H9 (cell line): ENCODE measurements around the gene SNX27. TPM values are rescaled to one million over a fixed set of nuclear protein-coding genes. Genes with fewer than 3 reads are reported as not detected.
A peak's percentile ranks its signal among the peaks of the same experiment; 100 is the strongest.
"Not testable (repeated sequence)": the region's sequence is repeated elsewhere in the genome, so short reads cannot be mapped to it uniquely, and the experiment has no call there.

Experiments
- DNase-seq: peaks from one replicate; pipeline ENCODE4 v3.0.0-alpha.2; 2017
- H2AFZ ChIP-seq: one replicate; pipeline ENCODE4 v1.6.1; 2013; ENCODE audit warnings: mild to moderate bottlenecking, low read length, control low read depth, moderate library complexity
- H2AK5ac ChIP-seq: 2 replicates; pipeline ENCODE4 v1.6.1; 2013; ENCODE audit warnings: low read length, control low read depth, mixed read lengths; ENCODE audit not compliant: insufficient read length
- H2BK120ac ChIP-seq: one replicate; pipeline ENCODE4 v1.6.1; 2013; ENCODE audit warnings: low read depth, mild to moderate bottlenecking, low read length, control low read depth, inconsistent platforms; ENCODE audit not compliant: poor library complexity, severe bottlenecking
- H2BK12ac ChIP-seq: 2 replicates; pipeline ENCODE4 v1.6.1; 2013; ENCODE audit warnings: low read length, control low read depth, mixed read lengths, low read depth; ENCODE audit not compliant: insufficient read length
- H2BK15ac ChIP-seq: 2 replicates; pipeline ENCODE4 v1.6.1; 2013; ENCODE audit warnings: low read depth, low read length, control low read depth
- H2BK20ac ChIP-seq: one replicate; pipeline ENCODE4 v1.6.1; 2013; ENCODE audit warnings: low read depth, mild to moderate bottlenecking, low read length, control low read depth, inconsistent platforms; ENCODE audit not compliant: poor library complexity, severe bottlenecking
- H2BK5ac ChIP-seq: 2 replicates; pipeline ENCODE4 v1.6.1; 2013; ENCODE audit warnings: low read length, control low read depth, mixed read lengths; ENCODE audit not compliant: insufficient read length
- H3K14ac ChIP-seq: 2 replicates; pipeline ENCODE4 v1.6.1; 2013; ENCODE audit warnings: low read length, control low read depth; ENCODE audit not compliant: insufficient read depth
- H3K18ac ChIP-seq: 2 replicates; pipeline ENCODE4 v1.6.1; 2013; ENCODE audit warnings: low read depth, mild to moderate bottlenecking, mixed read lengths, low read length, control low read depth; ENCODE audit not compliant: insufficient read length
- H3K23ac ChIP-seq: 2 replicates; pipeline ENCODE4 v1.6.1; 2013; ENCODE audit warnings: low read length, control low read depth, mixed read lengths, low read depth; ENCODE audit not compliant: insufficient read length
- H3K23me2 ChIP-seq: 2 replicates; pipeline ENCODE4 v1.6.1; 2013; ENCODE audit warnings: low read depth, mild to moderate bottlenecking, mixed read lengths, low read length, control low read depth; ENCODE audit not compliant: insufficient read length, poor library complexity, severe bottlenecking
- H3K27ac ChIP-seq: 2 replicates; pipeline ENCODE4 v1.5.1; 2013; ENCODE audit warnings: low read length, control low read depth, mixed read lengths, low read depth; ENCODE audit not compliant: insufficient read length
- H3K27me3 ChIP-seq: 2 replicates; pipeline ENCODE4 v1.6.1; 2013; ENCODE audit warnings: low read length, control low read depth, inconsistent platforms; ENCODE audit not compliant: insufficient read depth
- H3K4ac ChIP-seq: 2 replicates; pipeline ENCODE4 v1.6.1; 2013; ENCODE audit warnings: low read depth, mild to moderate bottlenecking, control low read depth, inconsistent platforms, low read length, moderate library complexity
- H3K4me1 ChIP-seq: 2 replicates; pipeline ENCODE4 v1.6.1; 2013; ENCODE audit warnings: low read length, control low read depth, inconsistent platforms; ENCODE audit not compliant: insufficient read depth
- H3K4me2 ChIP-seq: 2 replicates; pipeline ENCODE4 v1.6.1; 2013; ENCODE audit warnings: low read length, control low read depth, mixed read lengths; ENCODE audit not compliant: insufficient read length, insufficient read depth
- H3K56ac ChIP-seq: 2 replicates; pipeline ENCODE4 v1.6.1; 2013; ENCODE audit warnings: low read depth, mild to moderate bottlenecking, mixed read lengths, low read length, control low read depth; ENCODE audit not compliant: insufficient read length
- H3K79me1 ChIP-seq: 2 replicates; pipeline ENCODE4 v1.6.1; 2013; ENCODE audit warnings: low read depth, mild to moderate bottlenecking, moderate library complexity, low read length, control low read depth, inconsistent platforms; ENCODE audit not compliant: insufficient read depth, poor library complexity, severe bottlenecking
- H3K79me2 ChIP-seq: 2 replicates; pipeline ENCODE4 v1.6.1; 2013; ENCODE audit warnings: low read length, control low read depth, inconsistent platforms; ENCODE audit not compliant: insufficient read depth
- H3K9ac ChIP-seq: 2 replicates; pipeline ENCODE4 v1.6.1; 2013; ENCODE audit warnings: low read length, control low read depth, mixed read lengths; ENCODE audit not compliant: insufficient read length; ENCODE audit errors: extremely low read depth
- H3K9me3 ChIP-seq: one replicate; pipeline ENCODE4 v1.6.1; 2013; ENCODE audit warnings: low read depth, low read length, inconsistent platforms; ENCODE audit not compliant: control insufficient read depth
- H3T11ph ChIP-seq: one replicate; pipeline ENCODE4 v1.6.1; 2013; ENCODE audit warnings: mild to moderate bottlenecking, low read length, control low read depth, inconsistent platforms
- H4K20me1 ChIP-seq: one replicate; pipeline ENCODE4 v1.6.1; 2013; ENCODE audit not compliant: control insufficient read depth, insufficient read length, insufficient read depth
- H4K5ac ChIP-seq: 2 replicates; pipeline ENCODE4 v1.6.1; 2013; ENCODE audit warnings: low read depth, mild to moderate bottlenecking, mixed read lengths, low read length, control low read depth; ENCODE audit not compliant: insufficient read length
- H4K8ac ChIP-seq: replicated peaks from 2 replicates; pipeline ENCODE4 v1.6.1; 2013; ENCODE audit warnings: low read length, control low read depth, mixed read lengths, low read depth; ENCODE audit not compliant: insufficient read length
- H4K91ac ChIP-seq: 2 replicates; pipeline ENCODE4 v1.6.1; 2013; ENCODE audit warnings: low read depth, mild to moderate bottlenecking, moderate library complexity, mixed read lengths, low read length, control low read depth; ENCODE audit not compliant: insufficient read length
- H3K27ac Mint-ChIP-seq, 3 experiments: 2 replicates in 2 of 3; 3 replicates in 1 of 3; pipeline ENCODE4 v1.8.0; 2020 to 2021; ENCODE audit warnings: mixed read lengths in 3 of 3, mild to moderate bottlenecking in 1 of 3, moderate library complexity in 1 of 3
- H3K27me3 Mint-ChIP-seq: 2 replicates; pipeline ENCODE4 v1.8.0; 2021; ENCODE audit warnings: low read depth, mild to moderate bottlenecking, moderate library complexity, mixed read lengths
- H3K36me3 Mint-ChIP-seq, 3 experiments: 2 replicates in 2 of 3; 3 replicates in 1 of 3; pipeline ENCODE4 v1.8.0; 2020 to 2021; ENCODE audit warnings: low read depth in 3 of 3, mixed read lengths in 3 of 3; ENCODE audit not compliant: insufficient read depth in 1 of 3
- H3K4me1 Mint-ChIP-seq, 2 experiments: 2 replicates each; pipeline ENCODE4 v1.8.0; 2020; ENCODE audit warnings: mixed read lengths in 2 of 2
- H3K4me3 Mint-ChIP-seq, 2 experiments: 2 replicates in 1 of 2; 3 replicates in 1 of 2; pipeline ENCODE4 v1.8.0; 2020 to 2021; ENCODE audit warnings: mild to moderate bottlenecking in 2 of 2, mixed read lengths in 2 of 2, moderate library complexity in 1 of 2
- H3K9me3 Mint-ChIP-seq, 2 experiments: 2 replicates in 1 of 2; 3 replicates in 1 of 2; pipeline ENCODE4 v1.8.0; 2020; ENCODE audit warnings: mild to moderate bottlenecking in 2 of 2, mixed read lengths in 2 of 2, moderate library complexity in 1 of 2
- CTCF ChIP-seq: fragments of 200-600 bp; sonication (generic); conservative IDR thresholded peaks from 3 replicates; pipeline ENCODE4 v1.8.0; 2021; ENCODE audit warnings: antibody characterized with exemption, mild to moderate bottlenecking
- WGBS: extraction: QIAGEN DNeasy Blood & Tissue Kit; methylation state at CpG from one replicate; pipeline ENCODE4 v1.1.7; 2013; ENCODE audit warnings: missing lambda C conversion rate, low lambda C conversion rate, mixed read lengths; ENCODE audit not compliant: insufficient read length; ENCODE audit errors: extremely low coverage; 5-methylcytosine and 5-hydroxymethylcytosine counted together
- total RNA-seq: library from RNA; stranded (reverse); gene quantifications from 2 replicates; pipeline ENCODE4 v1.2.1, GENCODE V29; 2021

Gene SNX27
- total RNA-seq, 1 experiment from 2014 or later = 48.9 TPM

- Histone ChIP-seq H3K27ac (no peak overlapping the region), H2BK15ac (no peak overlapping the region), H2AK5ac (no peak overlapping the region), H2BK12ac (no peak overlapping the region), H3T11ph (no peak overlapping the region), H3K27me3 (no peaks in the 10 kb centered on the region), H3K9me3 (no peaks in the 10 kb centered on the region), H3K4ac (no peak overlapping the region), H3K4me2 (no peak overlapping the region), H3K79me1 (peaks cover 3% of the 10 kb centered on the region), H4K5ac (no peak overlapping the region), H4K91ac (no peak overlapping the region), H3K18ac (no peak overlapping the region), H3K4me1 (no peaks in the 10 kb centered on the region; the same call in 1 of the 2 replicates), H2BK20ac (no peak overlapping the region), H2BK5ac (no peak overlapping the region), H2BK120ac (no peak overlapping the region), H3K23ac (no peak overlapping the region), H2AFZ (no peak overlapping the region), H4K20me1 (no peaks in the 10 kb centered on the region), H3K79me2 (peaks cover 11% of the 10 kb centered on the region; the same call in 1 of the 2 replicates), H3K9ac (no peak overlapping the region), H3K23me2 (peaks cover 3% of the 10 kb centered on the region), H3K14ac (no peak overlapping the region), H4K8ac (no peak overlapping the region), H3K56ac (no peak overlapping the region)
- H3K4me1 Mint-ChIP-seq = peaks cover 31 to 38% of the 10 kb centered on the region in 2 experiments
- H3K9me3 Mint-ChIP-seq = no peaks in the 10 kb centered on the region
- no peak for TF ChIP-seq CTCF
- H3K27ac Mint-ChIP-seq = 0 out of 7 replicates have a peak overlapping the region, but pooled peaks of 1 of the 3 experiments have one; percentile 57
- H3K36me3 Mint-ChIP-seq = peaks cover 2 to 5% (median 2%) of the 10 kb centered on the region in 3 experiments; a peak in 5 of 7 replicates
- H3K27me3 Mint-ChIP-seq = no peaks in the 10 kb centered on the region
- no peak overlapping the region for H3K4me3 Mint-ChIP-seq
- DNase-seq = no peak
These were observed 6.6 kb downstream of the SNX27 start for GRCh38 chr1:151618470-151618869.

- H4K5ac ChIP-seq, H3K18ac ChIP-seq, H3K9me3 Mint-ChIP-seq, H3K9me3 ChIP-seq, H2BK5ac ChIP-seq, DNase-seq, H3K23me2 ChIP-seq, H2BK120ac ChIP-seq, H3K27ac ChIP-seq, H2AK5ac ChIP-seq, H4K20me1 ChIP-seq, H3K4me2 ChIP-seq, H3K14ac ChIP-seq, H3K4me3 Mint-ChIP-seq, H3K79me2 ChIP-seq, H3K27me3 Mint-ChIP-seq, H2AFZ ChIP-seq, H3K4ac ChIP-seq, H4K8ac ChIP-seq, H3K27me3 ChIP-seq, H3T11ph ChIP-seq, H2BK12ac ChIP-seq, H3K9ac ChIP-seq, H3K4me1 ChIP-seq, H3K56ac ChIP-seq, H3K79me1 ChIP-seq, H3K36me3 Mint-ChIP-seq, H4K91ac ChIP-seq, H3K27ac Mint-ChIP-seq, H3K23ac ChIP-seq, H2BK15ac ChIP-seq: not testable (repeated sequence)
- no CpG with 5 or more reads among the region's 6 CpGs for WGBS
- peaks cover 27 to 33% of the 10 kb centered on the region in 2 experiments for H3K4me1 Mint-ChIP-seq
- H2BK20ac ChIP-seq = peak overlapping the region; percentile 64
These were observed 7.1 kb downstream of the SNX27 start for GRCh38 chr1:151618996-151619395.
